ENCODE measurements around the gene C4BPB.
"Not testable (repeated sequence)": the region's sequence is repeated elsewhere in the genome, so short reads cannot be mapped to it uniquely, and the experiment has no call there.

The C4BPB gene

GRCh38 chr1:207088701-207089626, at the start of gene C4BPB:
TSS of gene C4BPB (plus strand) at chr1:207088860. CDS start at chr1:207089532, 672 bp downstream.
- DNase-seq (ENCODE audit: low read depth in 2 of 2), result no peak

- DNase-seq (ENCODE audit: low read depth in 2 of 2), result no peak
Measured at GRCh38 chr1:207039380-207040180, 49.1 kb upstream of the C4BPB start.

GRCh38 chr1:207040181-207040533, 48.5 kb upstream of the C4BPB start:
- DNase-seq (ENCODE audit: low read depth in 2 of 2), result no peak

GRCh38 chr1:207041397-207041796, 47.3 kb upstream of the C4BPB start:
- not testable (repeated sequence) for DNase-seq (ENCODE audit: low read depth in 2 of 2)

GRCh38 chr1:207045453-207045852, 43.2 kb upstream of the C4BPB start:
- DNase-seq (ENCODE audit: low read depth in 2 of 2), result no peak

GRCh38 chr1:207047505-207047904, 41.2 kb upstream of the C4BPB start:
- no peak for DNase-seq (ENCODE audit: low read depth in 2 of 2)

- DNase-seq (ENCODE audit: low read depth in 2 of 2), result no peak
Measured at GRCh38 chr1:207048041-207048440, 40.6 kb upstream of the C4BPB start.

- no peak for DNase-seq (ENCODE audit: low read depth in 2 of 2)
Measured at GRCh38 chr1:207049054-207049453, 39.6 kb upstream of the C4BPB start.

GRCh38 chr1:207049514-207049913, 39.1 kb upstream of the C4BPB start:
- DNase-seq (ENCODE audit: low read depth in 2 of 2), result no peak

GRCh38 chr1:207049974-207050391, 38.7 kb upstream of the C4BPB start:
- peak in 1 of 2 donors; percentile 37 for DNase-seq (ENCODE audit: low read depth in 2 of 2)

GRCh38 chr1:207050480-207051190, 38.0 kb upstream of the C4BPB start:
- peak; percentile 78 to 82 for DNase-seq (ENCODE audit: low read depth in 2 of 2)

GRCh38 chr1:207051191-207051943, 37.3 kb upstream of the C4BPB start, which contains the start of gene YOD1:
TSS of gene YOD1 (minus strand) at chr1:207051208. CDS start at chr1:207051030, 178 bp downstream.
- DNase-seq (ENCODE audit: low read depth in 2 of 2), result no peak

- peak; percentile 85 to 86 for DNase-seq (ENCODE audit: low read depth in 2 of 2)
Measured at GRCh38 chr1:207052911-207053769, 35.5 kb upstream of the C4BPB start, which contains the start of gene PFKFB2. TSS of gene PFKFB2 (plus strand) at chr1:207053275. CDS start at chr1:207054718, 1,443 bp downstream.

GRCh38 chr1:207054491-207054890, 34.2 kb upstream of the C4BPB start:
- DNase-seq (ENCODE audit: low read depth in 2 of 2), result no peak

- DNase-seq (ENCODE audit: low read depth in 2 of 2), result no peak
Measured at GRCh38 chr1:207055386-207056001, 33.2 kb upstream of the C4BPB start.

GRCh38 chr1:207056673-207057072, 32.0 kb upstream of the C4BPB start:
- DNase-seq (ENCODE audit: low read depth in 2 of 2), result no peak

- DNase-seq (ENCODE audit: low read depth in 2 of 2), result no peak
Measured at GRCh38 chr1:207058252-207058651, 30.4 kb upstream of the C4BPB start.

GRCh38 chr1:207058878-207059867, 29.5 kb upstream of the C4BPB start:
- no peak for DNase-seq (ENCODE audit: low read depth in 2 of 2)

Data from activated CD8-positive, alpha-beta memory T cell treated with anti-CD3 and anti-CD28 coated beads for 4 hours (primary cell).